Immature natural killer cell (primary cell): ENCODE results near the gene SDR42E2. TPM values are rescaled to one million over a fixed set of nuclear protein-coding genes. Genes with fewer than 3 reads are reported as not detected.

Source experiments
- DNase-seq, 3 donors: peaks; one replicate each; pipeline ENCODE4 v3.0.0; 2022; ENCODE audit warnings: mixed read lengths in 1 of 3
- H3K27ac Mint-ChIP-seq, 6 donors: one replicate each; pipeline ENCODE4 v1.8.0; 2020; ENCODE audit warnings: mixed read lengths in 6 of 6, mild to moderate bottlenecking in 5 of 6, inconsistent platforms in 4 of 6, moderate library complexity in 3 of 6
- H3K27me3 Mint-ChIP-seq, 3 donors: one replicate each; pipeline ENCODE4 v1.8.0; 2020 to 2021; ENCODE audit warnings: low read depth in 3 of 3, mild to moderate bottlenecking in 3 of 3, mixed read lengths in 3 of 3, moderate library complexity in 3 of 3, inconsistent platforms in 1 of 3
- H3K36me3 Mint-ChIP-seq, 3 donors: one replicate each; pipeline ENCODE4 v1.8.0; 2020; ENCODE audit warnings: mixed read lengths in 3 of 3, inconsistent platforms in 2 of 3, mild to moderate bottlenecking in 2 of 3
- H3K4me1 Mint-ChIP-seq, 2 donors: one replicate each; pipeline ENCODE4 v1.8.0; 2020; ENCODE audit warnings: inconsistent platforms in 2 of 2, mild to moderate bottlenecking in 2 of 2, mixed read lengths in 2 of 2, moderate library complexity in 1 of 2
- H3K4me3 Mint-ChIP-seq, 5 donors: one replicate each; pipeline ENCODE4 v1.8.0; 2020; ENCODE audit warnings: mild to moderate bottlenecking in 5 of 5, mixed read lengths in 5 of 5, inconsistent platforms in 3 of 5, moderate library complexity in 3 of 5
- H3K9me3 Mint-ChIP-seq, 6 donors: one replicate each; pipeline ENCODE4 v1.8.0; 2020; ENCODE audit warnings: mild to moderate bottlenecking in 6 of 6, mixed read lengths in 6 of 6, inconsistent platforms in 4 of 6, moderate library complexity in 3 of 6
- polyA plus RNA-seq, 3 donors: library from polyadenylated mRNA; unstranded; fragments of 300-500 nt; fragmentation: Illumina TruSeq; gene quantifications; one replicate each; pipeline ENCODE4 v1.2.3, GENCODE V29; 2021

Gene SDR42E2
- polyA plus RNA-seq, 3 donors from 2014 or later, result 0.47 to 0.51 TPM; not detected in 1

GRCh38 chr16:22239131-22239805, 77.0 kb downstream of the SDR42E2 start:
- Mint-ChIP-seq H3K27me3 (peaks cover 0 to 2% (median 1%) of the 10 kb centered on the region in 3 donors), H3K4me1 (peaks cover 25 to 36% of the 10 kb centered on the region in 2 donors), H3K4me3 (no peak overlapping the region), H3K27ac (peak overlapping the region; percentile 78 to 95 (median 91)), H3K9me3 (no peaks in the 10 kb centered on the region), H3K36me3 (peaks cover 0 to 5% (median 0%) of the 10 kb centered on the region in 3 donors)
- DNase-seq, result no peak

DNA sequence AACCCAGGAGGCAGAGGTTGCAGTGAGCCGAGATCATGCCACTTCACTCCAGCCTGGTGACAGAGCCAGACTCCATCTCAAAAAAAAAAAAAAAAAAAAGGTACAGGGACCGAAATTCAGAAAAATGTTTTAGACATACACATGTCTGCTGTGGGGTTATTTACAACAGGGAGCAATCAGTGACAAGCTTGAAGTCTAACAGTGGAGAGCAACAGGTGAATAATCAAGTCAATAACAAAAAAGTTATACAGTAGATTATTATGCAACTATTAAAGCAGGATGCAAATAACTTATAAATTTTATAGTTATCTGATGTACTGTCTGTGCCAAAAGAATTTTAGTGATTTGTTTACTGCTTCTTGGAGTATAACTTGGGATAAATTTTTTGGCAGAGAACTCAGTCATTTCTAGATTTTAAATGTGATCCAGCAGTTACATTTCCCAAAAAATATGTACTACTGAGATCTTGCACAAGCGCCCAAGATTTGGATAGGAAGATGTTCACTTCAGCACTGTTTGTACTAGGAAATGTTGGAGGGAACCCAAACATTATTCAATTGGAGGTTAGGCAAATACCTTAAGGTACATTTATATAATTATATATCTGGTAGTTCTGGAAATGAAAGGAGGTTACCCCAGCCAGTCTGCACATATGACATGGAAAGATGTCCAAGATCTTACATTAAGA, 77.9 kb downstream of the SDR42E2 start:
- Mint-ChIP-seq H3K36me3 (peaks cover 0 to 5% (median 0%) of the 10 kb centered on the region in 3 donors), H3K27me3 (peaks cover 0 to 2% (median 1%) of the 10 kb centered on the region in 3 donors), H3K27ac (peak overlapping the region; percentile 59 to 95 (median 93)), H3K4me1 (peaks cover 25 to 36% of the 10 kb centered on the region in 2 donors), H3K4me3 (peak overlapping the region in 3 of 5 donors; percentile 64 to 81 (median 79)), H3K9me3 (no peaks in the 10 kb centered on the region)
- DNase-seq, result no peak

Other genes with a start within 250 kb of the SDR42E2 start
- gene UQCRC2, start 209.1 kb upstream of the SDR42E2 start, polyA plus RNA-seq, result 100 to 1,000 TPM; 147 to 208 (median 195) TPM
- not detected for gene PDZD9, start 161.4 kb upstream of the SDR42E2 start, polyA plus RNA-seq
- 1 to 10 TPM; 1.7 to 3.7 (median 3.2) TPM for gene MOSMO, start 154.4 kb upstream of the SDR42E2 start, polyA plus RNA-seq
- gene VWA3A, start 70.0 kb upstream of the SDR42E2 start, polyA plus RNA-seq, result not detected
- gene EEF2K, start 43.8 kb downstream of the SDR42E2 start, polyA plus RNA-seq, result 1 to 10 TPM in 2 of 3 donors, not detected in 1; 1.1 to 3.2 TPM
- gene POLR3E, start 134.9 kb downstream of the SDR42E2 start, polyA plus RNA-seq, result 10 to 100 TPM in 1 of 3 donors, 1 to 10 TPM in 2; 2.9 to 21.5 (median 6.9) TPM
- 10 to 100 TPM in 2 of 3 donors, 1 to 10 TPM in 1; 9.6 to 21.7 (median 11.3) TPM for gene CDR2, start 212.1 kb downstream of the SDR42E2 start, polyA plus RNA-seq